Measurements from ENCODE around the gene SNX8.
"Not testable (repeated sequence)": the region's sequence is repeated elsewhere in the genome, so short reads cannot be mapped to it uniquely, and the experiment has no call there.

SNX8 gene

GRCh38 chr7:2303520-2303919, 10.7 kb downstream of the SNX8 start:
- H3K27me3 ChIP-seq (ENCODE audit: control insufficient read depth in 1 of 2, insufficient read depth in 2 of 2, low read length in 2 of 2); H3K27ac ChIP-seq (ENCODE audit: low read depth, low read length); H3K9me3 ChIP-seq (ENCODE audit: low read length); H3K4me1 ChIP-seq (ENCODE audit: insufficient read depth, low read length); H3K9ac ChIP-seq (ENCODE audit: low read length); H3K4me3 ChIP-seq (ENCODE audit: low read depth in 1 of 2, low read length in 2 of 2); H3K36me3 ChIP-seq (ENCODE audit: insufficient read depth, low read length): not testable (repeated sequence)

GRCh38 chr7:2302743-2303397, 11.4 kb downstream of the SNX8 start:
- not testable (repeated sequence) for H3K4me3 ChIP-seq (ENCODE audit: low read depth in 1 of 2, low read length in 2 of 2); H3K27ac ChIP-seq (ENCODE audit: low read depth, low read length); H3K9me3 ChIP-seq (ENCODE audit: low read length); H3K4me1 ChIP-seq (ENCODE audit: insufficient read depth, low read length); H3K9ac ChIP-seq (ENCODE audit: low read length); H3K36me3 ChIP-seq (ENCODE audit: insufficient read depth, low read length); H3K27me3 ChIP-seq (ENCODE audit: control insufficient read depth in 1 of 2, insufficient read depth in 2 of 2, low read length in 2 of 2)

GRCh38 chr7:2301511-2301863, 12.8 kb downstream of the SNX8 start:
- Histone ChIP-seq H3K36me3 (ENCODE audit: insufficient read depth, low read length) (no peaks in the 10 kb centered on the region), H3K9ac (ENCODE audit: low read length) (no peak overlapping the region), H3K4me1 (ENCODE audit: insufficient read depth, low read length) (no peaks in the 10 kb centered on the region), H3K27me3 (ENCODE audit: control insufficient read depth in 1 of 2, insufficient read depth in 2 of 2, low read length in 2 of 2) (no peaks in the 10 kb centered on the region), H3K27ac (ENCODE audit: low read depth, low read length) (no peak overlapping the region), H3K4me3 (ENCODE audit: low read depth in 1 of 2, low read length in 2 of 2) (no peak overlapping the region), H3K9me3 (ENCODE audit: low read length) (no peaks in the 10 kb centered on the region)

- H3K27ac ChIP-seq (ENCODE audit: low read depth, low read length) = no peak overlapping the region
- no peak overlapping the region for H3K9ac ChIP-seq (ENCODE audit: low read length)
- no peak overlapping the region for H3K4me3 ChIP-seq (ENCODE audit: low read depth in 1 of 2, low read length in 2 of 2)
Measured at GRCh38 chr7:2299870-2300512, 14.2 kb downstream of the SNX8 start.

GRCh38 chr7:2299131-2299829, 15.0 kb downstream of the SNX8 start:
- H3K4me1 ChIP-seq (ENCODE audit: insufficient read depth, low read length) = no peaks in the 10 kb centered on the region
- no peaks in the 10 kb centered on the region for H3K36me3 ChIP-seq (ENCODE audit: insufficient read depth, low read length)
- H3K4me3 ChIP-seq (ENCODE audit: low read depth in 1 of 2, low read length in 2 of 2) = no peak overlapping the region
- no peaks in the 10 kb centered on the region for H3K9me3 ChIP-seq (ENCODE audit: low read length)
- no peaks in the 10 kb centered on the region for H3K27me3 ChIP-seq (ENCODE audit: control insufficient read depth in 1 of 2, insufficient read depth in 2 of 2, low read length in 2 of 2)
- no peak overlapping the region for H3K9ac ChIP-seq (ENCODE audit: low read length)
- H3K27ac ChIP-seq (ENCODE audit: low read depth, low read length) = no peak overlapping the region

More at GRCh38 chr7:2299870-2300512, 14.2 kb downstream of the SNX8 start:
- H3K36me3 ChIP-seq (ENCODE audit: insufficient read depth, low read length) = no peaks in the 10 kb centered on the region
- no peaks in the 10 kb centered on the region for H3K9me3 ChIP-seq (ENCODE audit: low read length)
- no peaks in the 10 kb centered on the region for H3K4me1 ChIP-seq (ENCODE audit: insufficient read depth, low read length)
- no peaks in the 10 kb centered on the region for H3K27me3 ChIP-seq (ENCODE audit: control insufficient read depth in 1 of 2, insufficient read depth in 2 of 2, low read length in 2 of 2)

GRCh38 chr7:2296832-2297231, 17.4 kb downstream of the SNX8 start:
- Histone ChIP-seq H3K27me3 (ENCODE audit: control insufficient read depth in 1 of 2, insufficient read depth in 2 of 2, low read length in 2 of 2) (no peaks in the 10 kb centered on the region), H3K9ac (ENCODE audit: low read length) (no peak overlapping the region), H3K4me3 (ENCODE audit: low read depth in 1 of 2, low read length in 2 of 2) (no peak overlapping the region), H3K4me1 (ENCODE audit: insufficient read depth, low read length) (no peaks in the 10 kb centered on the region), H3K27ac (ENCODE audit: low read depth, low read length) (no peak overlapping the region), H3K9me3 (ENCODE audit: low read length) (no peaks in the 10 kb centered on the region), H3K36me3 (ENCODE audit: insufficient read depth, low read length) (no peaks in the 10 kb centered on the region)

- no peak overlapping the region for H3K27ac ChIP-seq (ENCODE audit: low read depth, low read length)
- no peak overlapping the region for H3K4me3 ChIP-seq (ENCODE audit: low read depth in 1 of 2, low read length in 2 of 2)
- no peaks in the 10 kb centered on the region for H3K36me3 ChIP-seq (ENCODE audit: insufficient read depth, low read length)
- H3K9ac ChIP-seq (ENCODE audit: low read length) = no peak overlapping the region
- no peaks in the 10 kb centered on the region for H3K4me1 ChIP-seq (ENCODE audit: insufficient read depth, low read length)
- no peaks in the 10 kb centered on the region for H3K9me3 ChIP-seq (ENCODE audit: low read length)
- H3K27me3 ChIP-seq (ENCODE audit: control insufficient read depth in 1 of 2, insufficient read depth in 2 of 2, low read length in 2 of 2) = no peaks in the 10 kb centered on the region
Measured at GRCh38 chr7:2295936-2296620, 18.2 kb downstream of the SNX8 start.

GRCh38 chr7:2290877-2291276, 23.4 kb downstream of the SNX8 start:
- no peaks in the 10 kb centered on the region for H3K27me3 ChIP-seq (ENCODE audit: control insufficient read depth in 1 of 2, insufficient read depth in 2 of 2, low read length in 2 of 2)
- H3K36me3 ChIP-seq (ENCODE audit: insufficient read depth, low read length) = no peaks in the 10 kb centered on the region
- no peak overlapping the region for H3K27ac ChIP-seq (ENCODE audit: low read depth, low read length)
- H3K4me1 ChIP-seq (ENCODE audit: insufficient read depth, low read length) = no peaks in the 10 kb centered on the region
- no peaks in the 10 kb centered on the region for H3K9me3 ChIP-seq (ENCODE audit: low read length)
- no peak overlapping the region for H3K4me3 ChIP-seq (ENCODE audit: low read depth in 1 of 2, low read length in 2 of 2)
- no peak overlapping the region for H3K9ac ChIP-seq (ENCODE audit: low read length)

- Histone ChIP-seq H3K36me3 (ENCODE audit: insufficient read depth, low read length) (no peaks in the 10 kb centered on the region), H3K9me3 (ENCODE audit: low read length) (no peaks in the 10 kb centered on the region), H3K4me1 (ENCODE audit: insufficient read depth, low read length) (no peaks in the 10 kb centered on the region), H3K9ac (ENCODE audit: low read length) (no peak overlapping the region), H3K27ac (ENCODE audit: low read depth, low read length) (no peak overlapping the region), H3K4me3 (ENCODE audit: low read depth in 1 of 2, low read length in 2 of 2) (no peak overlapping the region), H3K27me3 (ENCODE audit: control insufficient read depth in 1 of 2, insufficient read depth in 2 of 2, low read length in 2 of 2) (no peaks in the 10 kb centered on the region)
Measured at GRCh38 chr7:2289621-2290020, 24.6 kb downstream of the SNX8 start.

GRCh38 chr7:2289111-2289586, 25.1 kb downstream of the SNX8 start:
- Histone ChIP-seq H3K36me3 (ENCODE audit: insufficient read depth, low read length) (no peaks in the 10 kb centered on the region), H3K4me1 (ENCODE audit: insufficient read depth, low read length) (no peaks in the 10 kb centered on the region), H3K9ac (ENCODE audit: low read length) (no peak overlapping the region), H3K9me3 (ENCODE audit: low read length) (no peaks in the 10 kb centered on the region), H3K27ac (ENCODE audit: low read depth, low read length) (no peak overlapping the region), H3K4me3 (ENCODE audit: low read depth in 1 of 2, low read length in 2 of 2) (no peak overlapping the region), H3K27me3 (ENCODE audit: control insufficient read depth in 1 of 2, insufficient read depth in 2 of 2, low read length in 2 of 2) (no peaks in the 10 kb centered on the region)

- H3K4me3 ChIP-seq (ENCODE audit: low read depth in 1 of 2, low read length in 2 of 2) = no peak overlapping the region
- H3K27ac ChIP-seq (ENCODE audit: low read depth, low read length) = no peak overlapping the region
- H3K36me3 ChIP-seq (ENCODE audit: insufficient read depth, low read length) = no peaks in the 10 kb centered on the region
- no peaks in the 10 kb centered on the region for H3K4me1 ChIP-seq (ENCODE audit: insufficient read depth, low read length)
- no peaks in the 10 kb centered on the region for H3K9me3 ChIP-seq (ENCODE audit: low read length)
- no peak overlapping the region for H3K9ac ChIP-seq (ENCODE audit: low read length)
- H3K27me3 ChIP-seq (ENCODE audit: control insufficient read depth in 1 of 2, insufficient read depth in 2 of 2, low read length in 2 of 2) = no peaks in the 10 kb centered on the region
Measured at GRCh38 chr7:2288503-2288902, 25.7 kb downstream of the SNX8 start.
